ENCODE measurements around the gene MEPCE.
"Not testable (repeated sequence)": the region's sequence is repeated elsewhere in the genome, so short reads cannot be mapped to it uniquely, and the experiment has no call there.

Gene MEPCE

GRCh38 chr7:100434297-100435144 lies 4.9 kb downstream of the MEPCE start:
- no peak for DNase-seq (ENCODE audit: low spot score)

GRCh38 chr7:100435401-100436304 lies 6.0 kb downstream of the MEPCE start:
- DNase-seq (ENCODE audit: low spot score) = no peak

GRCh38 chr7:100437150-100438100 lies 7.8 kb downstream of the MEPCE start:
- DNase-seq (ENCODE audit: low spot score) = no peak

GRCh38 chr7:100438172-100438571 lies 8.5 kb downstream of the MEPCE start:
- no peak for DNase-seq (ENCODE audit: low spot score)

- DNase-seq (ENCODE audit: low spot score) = not testable (repeated sequence)
Measured at GRCh38 chr7:100438731-100439130, 9.1 kb downstream of the MEPCE start.

GRCh38 chr7:100439244-100439643 lies 9.6 kb downstream of the MEPCE start:
- not testable (repeated sequence) for DNase-seq (ENCODE audit: low spot score)

- DNase-seq (ENCODE audit: low spot score) = no peak
Measured at GRCh38 chr7:100441641-100442535, 12.3 kb downstream of the MEPCE start.

GRCh38 chr7:100443096-100443840 lies 13.6 kb downstream of the MEPCE start:
- no peak for DNase-seq (ENCODE audit: low spot score)

GRCh38 chr7:100444311-100445278 lies 15.0 kb downstream of the MEPCE start:
- DNase-seq (ENCODE audit: low spot score) = no peak

- no peak for DNase-seq (ENCODE audit: low spot score)
Measured at GRCh38 chr7:100446040-100446439, 16.4 kb downstream of the MEPCE start.

GRCh38 chr7:100447363-100447762 lies 17.7 kb downstream of the MEPCE start:
- not testable (repeated sequence) for DNase-seq (ENCODE audit: low spot score)

- no peak for DNase-seq (ENCODE audit: low spot score)
Measured at GRCh38 chr7:100449190-100449795, 19.7 kb downstream of the MEPCE start.

GRCh38 chr7:100452513-100452912 lies 22.9 kb downstream of the MEPCE start:
- DNase-seq (ENCODE audit: low spot score) = no peak

- not testable (repeated sequence) for DNase-seq (ENCODE audit: low spot score)
Measured at GRCh38 chr7:100453854-100454253, 24.2 kb downstream of the MEPCE start.

GRCh38 chr7:100455206-100455605 lies 25.6 kb downstream of the MEPCE start:
- no peak for DNase-seq (ENCODE audit: low spot score)

GRCh38 chr7:100456562-100456961 lies 26.9 kb downstream of the MEPCE start:
- no peak for DNase-seq (ENCODE audit: low spot score)

- DNase-seq (ENCODE audit: low spot score) = no peak
Measured at GRCh38 chr7:100457033-100457432, 27.4 kb downstream of the MEPCE start.

GRCh38 chr7:100464210-100464660 lies 34.6 kb downstream of the MEPCE start, which contains the start of gene SPACDR:
Gene SPACDR (minus strand): TSS chr7:100464260. CDS start chr7:100464025, 235 bp downstream.
- no peak for DNase-seq (ENCODE audit: low spot score)

Measured in HuH-7 (cell line).